Measurements from ENCODE around the gene ELAVL2. TPM values are rescaled to one million over a fixed set of nuclear protein-coding genes. Genes with fewer than 3 reads are reported as not detected.

The ELAVL2 gene
- polyA plus RNA-seq, 1 donor from 2014 or later = 106 TPM

DNA sequence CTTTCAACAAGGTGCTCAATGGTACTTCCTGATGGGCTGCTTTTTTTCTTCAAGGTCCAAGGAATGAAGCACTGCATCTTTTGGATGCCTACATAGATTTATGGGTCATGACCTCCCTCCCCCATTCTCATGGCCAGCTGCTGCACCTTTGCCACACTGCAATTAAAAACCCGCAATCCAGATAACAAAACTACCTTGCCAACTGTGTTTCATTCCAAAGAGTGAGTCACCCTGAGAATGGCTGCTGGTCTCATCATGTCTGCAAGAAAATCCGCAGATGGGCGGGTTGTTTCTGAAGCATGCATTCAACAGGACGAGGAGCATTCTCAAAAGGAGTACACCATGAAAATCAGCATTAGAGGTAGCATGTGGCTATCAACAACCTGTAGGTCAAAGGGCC, 139.8 kb downstream of the ELAVL2 start:
- Histone ChIP-seq H3K27ac (ENCODE audit: low read length) (no peak overlapping the region), H2AFZ (ENCODE audit: low read depth, low read length) (no peak overlapping the region), H3K9ac (ENCODE audit: low read length) (no peak overlapping the region), H3F3A (ENCODE audit: insufficient read depth, low read length, poor library complexity, severe bottlenecking) (no peaks in the 10 kb centered on the region), H3K36me3 (ENCODE audit: insufficient read depth, low read length) (no peaks in the 10 kb centered on the region), H3K79me2 (replicated peaks; ENCODE audit: insufficient read depth, low read length) (no peaks in the 10 kb centered on the region), H3K9me2 (ENCODE audit: insufficient read depth, low read length) (no peaks in the 10 kb centered on the region), H3K4me2 (ENCODE audit: low read length) (no peak overlapping the region), H4K20me1 (ENCODE audit: insufficient read depth) (no peaks in the 10 kb centered on the region), H3K9me3 (ENCODE audit: low read length) (no peaks in the 10 kb centered on the region), H3K4me3 (ENCODE audit: low read length) (no peak overlapping the region), H3K27me3 (ENCODE audit: insufficient read depth, low read depth, low read length) (no peaks in the 10 kb centered on the region)
- TF ChIP-seq EZH2 (IDR thresholded peaks at IDR 0.05; ENCODE audit: borderline replicate concordance, insufficient read depth, low read length, poor library complexity, severe bottlenecking) (no peak), REST (IDR thresholded peaks at IDR 0.05; ENCODE audit: borderline replicate concordance) (no peak), SMC3 (conservative IDR thresholded peaks at IDR 0.05; ENCODE audit: poor library complexity) (no peak), RAD21 (conservative IDR thresholded peaks at IDR 0.05) (no peak)
- TF ChIP-seq, protein P1, sequence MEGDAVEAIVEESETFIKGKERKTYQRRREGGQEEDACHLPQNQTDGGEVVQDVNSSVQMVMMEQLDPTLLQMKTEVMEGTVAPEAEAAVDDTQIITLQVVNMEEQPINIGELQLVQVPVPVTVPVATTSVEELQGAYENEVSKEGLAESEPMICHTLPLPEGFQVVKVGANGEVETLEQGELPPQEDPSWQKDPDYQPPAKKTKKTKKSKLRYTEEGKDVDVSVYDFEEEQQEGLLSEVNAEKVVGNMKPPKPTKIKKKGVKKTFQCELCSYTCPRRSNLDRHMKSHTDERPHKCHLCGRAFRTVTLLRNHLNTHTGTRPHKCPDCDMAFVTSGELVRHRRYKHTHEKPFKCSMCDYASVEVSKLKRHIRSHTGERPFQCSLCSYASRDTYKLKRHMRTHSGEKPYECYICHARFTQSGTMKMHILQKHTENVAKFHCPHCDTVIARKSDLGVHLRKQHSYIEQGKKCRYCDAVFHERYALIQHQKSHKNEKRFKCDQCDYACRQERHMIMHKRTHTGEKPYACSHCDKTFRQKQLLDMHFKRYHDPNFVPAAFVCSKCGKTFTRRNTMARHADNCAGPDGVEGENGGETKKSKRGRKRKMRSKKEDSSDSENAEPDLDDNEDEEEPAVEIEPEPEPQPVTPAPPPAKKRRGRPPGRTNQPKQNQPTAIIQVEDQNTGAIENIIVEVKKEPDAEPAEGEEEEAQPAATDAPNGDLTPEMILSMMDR (IDR thresholded peaks at IDR 0.05; ENCODE audit: poor library complexity, severe bottlenecking) = no peak

DNA sequence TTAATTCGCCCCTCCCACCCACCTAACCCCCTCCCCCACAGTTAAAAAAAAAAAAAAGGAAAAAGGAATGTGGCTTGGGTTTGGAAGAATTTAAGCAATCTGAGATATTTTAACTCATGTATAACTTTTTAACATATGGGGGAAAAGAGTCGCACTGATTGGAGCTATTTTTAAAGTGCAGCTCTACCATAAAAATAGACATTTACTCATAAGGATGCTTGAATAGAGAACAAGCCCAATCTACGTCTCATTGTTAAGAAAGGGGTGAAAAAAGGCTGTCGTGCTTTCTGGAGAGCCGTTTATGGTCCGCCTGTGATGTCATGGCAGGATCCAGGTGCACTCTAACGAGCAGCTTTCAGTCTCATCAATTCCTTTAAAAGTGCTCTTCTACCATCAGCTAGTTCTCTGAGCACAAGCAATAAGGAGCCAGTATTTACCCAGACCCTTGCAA, 142.4 kb downstream of the ELAVL2 start:
- H3K4me2 ChIP-seq (ENCODE audit: low read length) = no peak overlapping the region
- H4K20me1 ChIP-seq (ENCODE audit: insufficient read depth) = no peaks in the 10 kb centered on the region
- no peak overlapping the region for H2AFZ ChIP-seq (ENCODE audit: low read depth, low read length)
- H3K9me2 ChIP-seq (ENCODE audit: insufficient read depth, low read length) = no peaks in the 10 kb centered on the region
- H3F3A ChIP-seq (ENCODE audit: insufficient read depth, low read length, poor library complexity, severe bottlenecking) = no peaks in the 10 kb centered on the region
- TF ChIP-seq MXI1 (conservative IDR thresholded peaks at IDR 0.05; ENCODE audit: poor library complexity, severe bottlenecking) (no peak), EZH2 (IDR thresholded peaks at IDR 0.05; ENCODE audit: borderline replicate concordance, insufficient read depth, low read length, poor library complexity, severe bottlenecking) (no peak), EP300 (conservative IDR thresholded peaks at IDR 0.05; ENCODE audit: poor library complexity, severe bottlenecking) (no peak), TAF1 (IDR thresholded peaks at IDR 0.05; ENCODE audit: low read depth) (no peak), RAD21 (conservative IDR thresholded peaks at IDR 0.05) (no peak), POLR2AphosphoS5 (IDR thresholded peaks at IDR 0.05) (no peak), REST (IDR thresholded peaks at IDR 0.05; ENCODE audit: borderline replicate concordance) (no peak), SMC3 (conservative IDR thresholded peaks at IDR 0.05; ENCODE audit: poor library complexity) (no peak)
- TF ChIP-seq, protein P1 (IDR thresholded peaks at IDR 0.05; ENCODE audit: poor library complexity, severe bottlenecking) = no peak
- no peak overlapping the region for H3K27ac ChIP-seq (ENCODE audit: low read length)
- H3K4me3 ChIP-seq (ENCODE audit: low read length) = no peak overlapping the region
- H3K27me3 ChIP-seq (ENCODE audit: insufficient read depth, low read depth, low read length) = no peaks in the 10 kb centered on the region
- no peaks in the 10 kb centered on the region for H3K36me3 ChIP-seq (ENCODE audit: insufficient read depth, low read length)
- H3K79me2 ChIP-seq (replicated peaks; ENCODE audit: insufficient read depth, low read length) = no peaks in the 10 kb centered on the region
- H3K9ac ChIP-seq (ENCODE audit: low read length) = no peak overlapping the region
- no peaks in the 10 kb centered on the region for H3K9me3 ChIP-seq (ENCODE audit: low read length)
